GM12891 (cell line): Measurements from ENCODE around the gene LOXL1.

Source experiments
- POLR2A ChIP-seq: IDR thresholded peaks from 2 replicates; pipeline ENCODE4 v1.6.1; 2011; ENCODE audit warnings: low read depth, low read length, control low read depth
- POLR2AphosphoS5 ChIP-seq: IDR thresholded peaks from 2 replicates; pipeline ENCODE4 v1.6.1; 2011; ENCODE audit warnings: low read depth, low read length, control low read depth
- TAF1 ChIP-seq: IDR thresholded peaks from 2 replicates; pipeline ENCODE4 v1.6.1; 2011; ENCODE audit warnings: low read depth, low read length, control low read depth

DNA sequence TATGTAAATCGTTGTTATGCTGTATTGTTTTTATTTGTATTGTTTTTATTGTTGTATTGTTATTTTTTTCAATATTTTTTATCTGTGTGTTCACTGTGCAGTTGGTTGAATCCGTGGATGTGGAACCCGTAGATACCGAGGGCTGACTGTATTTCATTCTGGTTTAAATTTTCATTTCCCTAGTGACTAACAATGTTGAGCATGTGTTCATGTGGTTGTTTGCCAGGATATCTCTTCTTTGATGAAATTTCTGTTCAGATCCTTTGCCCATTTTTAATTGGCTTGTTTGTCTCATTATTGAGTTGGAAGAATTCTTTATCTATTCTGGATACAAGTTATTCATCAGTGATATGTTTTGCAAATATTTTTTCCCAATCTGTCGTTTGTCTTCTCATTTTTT lies 36.2 kb downstream of the LOXL1 start:
- TF ChIP-seq POLR2A (no peak), TAF1 (no peak), POLR2AphosphoS5 (no peak)
